PFSK-1 (cell line): ENCODE data around the gene NAT9.

Experiments
- REST ChIP-seq, 2 experiments: IDR thresholded peaks; 2 replicates each; pipeline versions ENCODE4 v1.6.1 to v1.8.0; 2011 to 2012; ENCODE audit warnings: low read depth in 2 of 2, low read length in 2 of 2, control low read depth in 1 of 2, inconsistent platforms in 1 of 2, mild to moderate bottlenecking in 1 of 2, moderate library complexity in 1 of 2; ENCODE audit not compliant: insufficient read depth in 1 of 2
- TAF1 ChIP-seq: IDR thresholded peaks from 2 replicates; pipeline ENCODE4 v1.6.1; 2012; ENCODE audit warnings: low read length, control low read depth, borderline replicate concordance; ENCODE audit not compliant: insufficient read depth

GRCh38 chr17:74759941-74760340, 16.2 kb downstream of the NAT9 start:
- TF ChIP-seq TAF1 (no peak), REST (IDR thresholded peaks at IDR 0.05; ENCODE audit: insufficient read depth in 1 of 2, low read depth in 2 of 2, low read length in 2 of 2) (no peak)
